ENCODE measurements around the gene PDE4B.

The PDE4B gene

GRCh38 chr1:66386712-66387111, 594.0 kb downstream of the PDE4B start:
- H3K4me3 ChIP-seq (ENCODE audit: low read depth, low read length), result no peak overlapping the region
- no peak for TF ChIP-seq CTCF (IDR thresholded peaks at IDR 0.05; ENCODE audit: low read depth, low read length, missing control alignments)
- H3K36me3 ChIP-seq (replicated peaks), result no peaks in the 10 kb centered on the region
- in situ Hi-C loops (cut with HindIII; ENCODE audit: low pct_ligation_motif_present, low sequenced_read_pairs), result no loop called here
- no peak for DNase-seq
- H3K27ac ChIP-seq, result no peak overlapping the region
- H3K27me3 ChIP-seq (replicated peaks), result no peaks in the 10 kb centered on the region

GRCh38 chr1:66388913-66389312, 596.2 kb downstream of the PDE4B start:
- Histone ChIP-seq H3K27me3 (replicated peaks) (no peaks in the 10 kb centered on the region), H3K4me3 (ENCODE audit: low read depth, low read length) (no peak overlapping the region), H3K36me3 (replicated peaks) (no peaks in the 10 kb centered on the region), H3K27ac (no peak overlapping the region)
- TF ChIP-seq CTCF (IDR thresholded peaks at IDR 0.05; ENCODE audit: low read depth, low read length, missing control alignments), result no peak
- in situ Hi-C loops (cut with HindIII; ENCODE audit: low pct_ligation_motif_present, low sequenced_read_pairs), result no loop called here
- no peak for DNase-seq

- DNase-seq, result no peak
- no peak overlapping the region for H3K4me3 ChIP-seq (ENCODE audit: low read depth, low read length)
- in situ Hi-C loops (cut with HindIII; ENCODE audit: low pct_ligation_motif_present, low sequenced_read_pairs), result no loop called here
- H3K36me3 ChIP-seq (replicated peaks), result no peaks in the 10 kb centered on the region
- H3K27me3 ChIP-seq (replicated peaks), result no peaks in the 10 kb centered on the region
- H3K27ac ChIP-seq, result no peak overlapping the region
- TF ChIP-seq CTCF (IDR thresholded peaks at IDR 0.05; ENCODE audit: low read depth, low read length, missing control alignments), result no peak
These were observed 601.0 kb downstream of the PDE4B start for GRCh38 chr1:66393586-66394287.

- Histone ChIP-seq H3K36me3 (replicated peaks) (no peaks in the 10 kb centered on the region), H3K27me3 (replicated peaks) (no peaks in the 10 kb centered on the region), H3K27ac (no peak overlapping the region), H3K4me3 (ENCODE audit: low read depth, low read length) (no peak overlapping the region)
- DNase-seq, result no peak
- no peak for TF ChIP-seq CTCF (IDR thresholded peaks at IDR 0.05; ENCODE audit: low read depth, low read length, missing control alignments)
- in situ Hi-C loops (cut with HindIII; ENCODE audit: low pct_ligation_motif_present, low sequenced_read_pairs), result no loop called here
These were observed 601.9 kb downstream of the PDE4B start for GRCh38 chr1:66394603-66395002.

GRCh38 chr1:66395202-66396061, 602.7 kb downstream of the PDE4B start:
- Histone ChIP-seq H3K36me3 (replicated peaks) (no peaks in the 10 kb centered on the region), H3K27ac (no peak overlapping the region), H3K27me3 (replicated peaks) (no peaks in the 10 kb centered on the region), H3K4me3 (ENCODE audit: low read depth, low read length) (no peak overlapping the region)
- DNase-seq, result no peak
- in situ Hi-C loops (cut with HindIII; ENCODE audit: low pct_ligation_motif_present, low sequenced_read_pairs), result no loop called here
- TF ChIP-seq CTCF (IDR thresholded peaks at IDR 0.05; ENCODE audit: low read depth, low read length, missing control alignments), result no peak
